PC-9 (cell line): ENCODE results near the gene GMDS.

Experiments
- CTCF ChIP-seq: fragments of 200-600 bp; sonication (generic); conservative IDR thresholded peaks from 2 replicates; pipeline ENCODE4 v1.6.1; 2017; ENCODE audit warnings: mixed run types, antibody characterized with exemption, mild to moderate bottlenecking, moderate library complexity
- EZH2 ChIP-seq: fragments of 200-600 bp; sonication (generic); IDR thresholded peaks from 2 replicates; pipeline ENCODE4 v1.8.0; 2017; ENCODE audit warnings: antibody characterized with exemption, low read depth

DNA sequence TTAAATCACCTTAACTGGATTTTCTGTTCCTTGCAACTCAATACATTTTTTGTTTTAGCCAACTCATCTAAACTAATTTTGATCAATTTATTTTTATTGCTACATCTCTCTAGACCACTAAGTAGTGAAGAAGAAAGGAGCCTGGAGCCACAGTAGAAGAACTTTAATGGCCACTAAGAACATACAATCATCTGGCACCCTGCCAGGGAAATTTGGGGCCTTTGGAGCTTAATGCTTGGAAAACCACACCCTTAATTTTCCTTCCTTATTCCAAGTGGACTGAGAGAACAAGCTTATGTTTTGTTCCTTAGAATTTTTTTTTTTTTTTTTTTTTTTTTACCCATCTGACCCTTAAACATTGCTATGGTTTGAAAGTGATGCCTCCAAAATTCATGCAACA, 12.0 kb upstream of the GMDS start:
- TF ChIP-seq EZH2 (no peak), CTCF (no peak)
